Liver (tissue), 9 donors: ENCODE data around the gene AP4S1. TPM values are rescaled to one million over a fixed set of nuclear protein-coding genes. Genes with fewer than 3 reads are reported as not detected.

ENCODE experiments used
- DNase-seq: peaks from one replicate; pipeline ENCODE4 v3.0.0-alpha.2; 2017; ENCODE audit warnings: low spot score
- H3K27ac ChIP-seq, 2 donors: one replicate each; pipeline ENCODE4 v1.7.0; 2013; ENCODE audit warnings: inconsistent platforms in 2 of 2, low read length in 2 of 2, control low read depth in 1 of 2, low read depth in 1 of 2, mild to moderate bottlenecking in 1 of 2
- H3K27me3 ChIP-seq, 4 donors: one replicate each; pipeline versions ENCODE4 v1.6.1 to v1.7.0; 2013; ENCODE audit warnings: low read length in 3 of 4, inconsistent platforms in 1 of 4, mild to moderate bottlenecking in 1 of 4, moderate library complexity in 1 of 4; ENCODE audit not compliant: control insufficient read depth in 4 of 4, insufficient read depth in 4 of 4
- H3K36me3 ChIP-seq, 4 donors: one replicate each; pipeline versions ENCODE4 v1.6.1 to v1.7.0; 2013; ENCODE audit warnings: low read length in 3 of 4, mild to moderate bottlenecking in 3 of 4, low read depth in 1 of 4, moderate library complexity in 1 of 4; ENCODE audit not compliant: control insufficient read depth in 4 of 4, insufficient read depth in 3 of 4
- H3K4me1 ChIP-seq, 4 donors: one replicate each; pipeline versions ENCODE4 v1.6.1 to v1.7.0; 2013; ENCODE audit warnings: low read length in 3 of 4, mild to moderate bottlenecking in 3 of 4, moderate library complexity in 1 of 4; ENCODE audit not compliant: control insufficient read depth in 4 of 4, insufficient read depth in 4 of 4
- H3K4me3 ChIP-seq, 3 donors: one replicate each; pipeline versions ENCODE4 v1.6.1 to v1.7.0; 2013; ENCODE audit warnings: low read length in 3 of 3, control low read depth in 1 of 3, low read depth in 1 of 3, mild to moderate bottlenecking in 1 of 3
- H3K9ac ChIP-seq, 2 donors: one replicate each; pipeline ENCODE4 v1.7.0; 2013; ENCODE audit warnings: low read length in 2 of 2, mild to moderate bottlenecking in 2 of 2, moderate library complexity in 2 of 2, control low read depth in 1 of 2, low read depth in 1 of 2
- H3K9me3 ChIP-seq, 4 donors: one replicate each; pipeline versions ENCODE4 v1.6.1 to v1.7.0; 2013; ENCODE audit warnings: low read length in 3 of 4; ENCODE audit not compliant: control insufficient read depth in 4 of 4
- ATF3 ChIP-seq: IDR thresholded peaks from 2 replicates; pipeline ENCODE4 v1.6.1; 2016; ENCODE audit warnings: antibody characterized with exemption
- CTCF ChIP-seq: fragments of 150-350 bp; IDR thresholded peaks from 2 replicates; pipeline ENCODE4 v1.5.1; 2017; ENCODE audit warnings: improper control_type of control experiment, low read depth, low read length; ENCODE audit not compliant: missing input control
- EGR1 ChIP-seq, 2 donors: IDR thresholded peaks; 2 replicates each; pipeline ENCODE4 v1.6.1; 2016 to 2018; ENCODE audit warnings: antibody characterized with exemption in 2 of 2, low read depth in 2 of 2
- FOXA1 ChIP-seq: IDR thresholded peaks from 2 replicates; pipeline ENCODE4 v1.6.1; 2016; ENCODE audit warnings: antibody characterized with exemption
- FOXA2 ChIP-seq: IDR thresholded peaks from 2 replicates; pipeline ENCODE4 v1.6.1; 2016; ENCODE audit warnings: antibody characterized with exemption
- GABPA ChIP-seq, 2 donors: IDR thresholded peaks in 1 of 2; conservative IDR thresholded peaks in 1 of 2; 2 replicates each; pipeline ENCODE4 v1.6.1; 2016; ENCODE audit warnings: antibody characterized with exemption in 2 of 2, mild to moderate bottlenecking in 1 of 2, moderate library complexity in 1 of 2
- HNF4G ChIP-seq: IDR thresholded peaks from 2 replicates; pipeline ENCODE4 v1.6.1; 2016; ENCODE audit warnings: antibody characterized with exemption
- JUND ChIP-seq, 2 donors: IDR thresholded peaks; 2 replicates each; pipeline ENCODE4 v1.6.1; 2016; ENCODE audit warnings: antibody characterized with exemption in 2 of 2
- MAX ChIP-seq: IDR thresholded peaks from 2 replicates; pipeline ENCODE4 v1.6.1; 2016; ENCODE audit warnings: antibody characterized with exemption
- NR2F2 ChIP-seq: IDR thresholded peaks from 2 replicates; pipeline ENCODE4 v1.6.1; 2016; ENCODE audit warnings: antibody characterized with exemption
- RAD21 ChIP-seq, 2 donors: IDR thresholded peaks; 2 replicates each; pipeline ENCODE4 v1.6.1; 2016; ENCODE audit warnings: antibody characterized with exemption in 2 of 2, mild to moderate bottlenecking in 2 of 2
- REST ChIP-seq: IDR thresholded peaks from 2 replicates; pipeline ENCODE4 v1.6.1; 2016; ENCODE audit warnings: antibody characterized with exemption, mild to moderate bottlenecking
- RXRA ChIP-seq, 2 donors: IDR thresholded peaks; 2 replicates each; pipeline ENCODE4 v1.6.1; 2017 to 2018; ENCODE audit warnings: antibody characterized with exemption in 2 of 2, mild to moderate bottlenecking in 1 of 2
- SP1 ChIP-seq: IDR thresholded peaks from 2 replicates; pipeline ENCODE4 v1.6.1; 2018; ENCODE audit warnings: antibody characterized with exemption, mild to moderate bottlenecking
- TAF1 ChIP-seq: conservative IDR thresholded peaks from 2 replicates; pipeline ENCODE4 v1.6.1; 2016; ENCODE audit warnings: antibody characterized with exemption, mild to moderate bottlenecking
- YY1 ChIP-seq: IDR thresholded peaks from 2 replicates; pipeline ENCODE4 v1.6.1; 2016; ENCODE audit warnings: antibody characterized with exemption, mild to moderate bottlenecking
- ZBTB33 ChIP-seq: IDR thresholded peaks from 2 replicates; pipeline ENCODE4 v1.6.1; 2016; ENCODE audit warnings: antibody characterized with exemption
- WGBS: extraction: QIAGEN DNeasy Blood & Tissue Kit; methylation state at CpG from one replicate; pipeline ENCODE4 v1.1.7; 2013; 5-methylcytosine and 5-hydroxymethylcytosine counted together
- polyA plus RNA-seq, 2 donors: library from polyadenylated mRNA; stranded (reverse) in 1 of 2; unstranded in 1 of 2; fragments of 200-250 nt in 1 of 2; fragments of >200 nt in 1 of 2; fragmentation: Nextera tagmentation in 1 of 2; extraction: Ambion mirVana in 1 of 2; gene quantifications; one replicate each; pipeline versions ENCODE4 v1.2.1 to v1.2.3, GENCODE V29; 2013 to 2015
- total RNA-seq, 2 donors: library from RNA; depleted of rRNA; stranded (reverse); fragments of >200 nt; gene quantifications; one replicate each; pipeline ENCODE4 v1.2.3, GENCODE V29; 2014
- donor health status: healthy.
- donor health status: healthy.
- donor health status: healthy.
- donor health status: healthy.
- donor health status: healthy.

AP4S1 gene
- total and polyA plus RNA-seq, 4 donors, result 1.3 to 4.3 (median 1.7) TPM

GRCh38 chr14:31124197-31124596 is 98.7 kb downstream of the AP4S1 start (continued):
- TF ChIP-seq REST, result no peak

- no peak for DNase-seq
Measured at GRCh38 chr14:31125231-31125630, 99.8 kb downstream of the AP4S1 start.

More at GRCh38 chr14:31125231-31125630, 99.8 kb downstream of the AP4S1 start:
- Histone ChIP-seq H3K9ac (no peak overlapping the region), H3K36me3 (peaks cover 15 to 76% (median 63%) of the 10 kb centered on the region in 4 donors), H3K27me3 (no peaks in the 10 kb centered on the region), H3K4me1 (peaks cover 0 to 6% (median 0%) of the 10 kb centered on the region in 4 donors), H3K27ac (no peak overlapping the region), H3K4me3 (no peak overlapping the region), H3K9me3 (no peaks in the 10 kb centered on the region)
- TF ChIP-seq REST (no peak), CTCF (no peak), NR2F2 (no peak), ATF3 (no peak), RAD21 (IDR thresholded peaks at IDR 0.05) (no peak), HNF4G (no peak), GABPA (IDR thresholded peaks at IDR 0.05 in 1 of 2, conservative IDR thresholded peaks at IDR 0.05 in 1 of 2) (no peak), EGR1 (IDR thresholded peaks at IDR 0.05; ENCODE audit: low read depth in 2 of 2) (no peak), JUND (IDR thresholded peaks at IDR 0.05) (no peak), RXRA (IDR thresholded peaks at IDR 0.05) (no peak), SP1 (no peak), FOXA2 (no peak), YY1 (no peak), TAF1 (no peak), MAX (no peak), FOXA1 (no peak), ZBTB33 (no peak)
- 92% methylated on average over 6 of the region's 6 CpGs for whole genome bisulfite sequencing
